HG02763 (cell line): ENCODE measurements around the gene ABHD18.
"Not testable (repeated sequence)": the region's sequence is repeated elsewhere in the genome, so short reads cannot be mapped to it uniquely, and the experiment has no call there.

Experiments
- ATAC-seq: cut with Tn5 transposase; IDR thresholded peaks from one replicate; pipeline ENCODE4 v1.9.1; 2021; ENCODE audit warnings: mild to moderate bottlenecking, moderate library complexity; ENCODE audit not compliant: unreplicated experiment

The ABHD18 gene

GRCh38 chr4:127988638-127989037 is 23.4 kb downstream of the ABHD18 start:
- no peak for ATAC-seq

GRCh38 chr4:127993151-127993550 is 27.9 kb downstream of the ABHD18 start:
- ATAC-seq = no peak

GRCh38 chr4:127995776-127996175 is 30.6 kb downstream of the ABHD18 start:
- ATAC-seq = no peak

GRCh38 chr4:127996521-127996920 is 31.3 kb downstream of the ABHD18 start:
- ATAC-seq = not testable (repeated sequence)

DNA sequence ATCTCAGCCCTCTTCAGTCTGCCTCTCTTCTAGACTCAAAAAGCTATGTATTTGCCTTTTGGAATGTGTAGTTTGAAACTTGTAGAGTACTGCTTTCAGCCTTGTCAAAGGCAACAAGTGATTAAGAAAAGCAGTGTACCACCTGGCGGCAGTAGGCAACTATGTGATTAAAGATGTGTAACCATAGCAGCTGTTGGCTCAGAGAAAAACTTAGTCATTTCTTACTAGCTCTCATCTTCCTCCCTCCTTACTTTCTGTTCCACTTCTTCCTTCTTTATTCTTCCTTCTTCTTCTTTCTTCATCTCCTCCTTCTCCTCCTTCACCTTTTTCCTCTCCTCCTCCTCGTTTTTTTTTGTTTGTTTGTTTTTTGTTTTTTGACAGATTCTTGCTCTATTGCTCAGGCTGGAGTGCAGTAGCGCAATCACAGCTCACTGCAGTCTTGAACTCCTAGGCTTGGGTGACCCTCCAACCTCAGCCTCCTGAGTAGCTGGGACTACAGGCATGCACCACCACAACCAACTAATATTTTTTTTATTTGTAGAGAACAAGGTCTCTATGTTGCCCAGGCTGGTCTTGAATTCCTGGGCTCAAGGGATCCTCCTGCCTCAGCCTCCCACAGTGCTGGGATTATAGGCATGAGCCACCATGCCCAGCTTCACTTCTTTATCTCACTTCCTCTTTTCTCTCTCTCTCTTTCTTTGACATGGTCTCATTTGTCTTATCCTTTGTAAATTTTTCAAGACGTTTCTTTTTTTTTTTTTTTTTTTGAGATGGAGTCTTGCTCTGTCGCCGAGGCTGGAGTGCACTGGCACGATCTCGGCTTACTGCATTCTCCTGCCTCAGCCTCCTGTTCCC is 32.6 kb downstream of the ABHD18 start:
- peak; percentile 98 for ATAC-seq

- ATAC-seq = no peak
Measured at GRCh38 chr4:128006592-128006991, 41.4 kb downstream of the ABHD18 start.

- no peak for ATAC-seq
Measured at GRCh38 chr4:128009428-128009827, 44.2 kb downstream of the ABHD18 start.

- ATAC-seq = no peak
Measured at GRCh38 chr4:128025319-128025718, 60.1 kb downstream of the ABHD18 start.

DNA sequence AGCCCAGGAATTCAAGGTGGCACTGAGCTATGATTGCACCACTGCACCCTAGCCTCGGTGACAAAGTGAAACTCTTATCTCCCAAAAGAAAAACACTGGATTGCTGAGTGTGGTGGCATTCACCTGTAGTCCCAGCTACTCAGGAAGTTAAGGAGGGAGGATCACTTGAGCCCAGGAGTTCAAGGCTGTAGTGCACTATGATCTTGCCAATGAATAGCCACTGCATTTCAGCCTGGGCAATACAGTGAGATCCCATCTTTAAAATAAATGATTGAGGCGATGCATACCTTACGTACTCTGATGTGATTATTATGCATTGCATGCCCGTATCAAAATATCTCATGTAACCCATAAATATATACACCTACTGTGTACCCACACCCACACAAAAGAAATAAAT is 64.7 kb downstream of the ABHD18 start:
- no peak for ATAC-seq

DNA sequence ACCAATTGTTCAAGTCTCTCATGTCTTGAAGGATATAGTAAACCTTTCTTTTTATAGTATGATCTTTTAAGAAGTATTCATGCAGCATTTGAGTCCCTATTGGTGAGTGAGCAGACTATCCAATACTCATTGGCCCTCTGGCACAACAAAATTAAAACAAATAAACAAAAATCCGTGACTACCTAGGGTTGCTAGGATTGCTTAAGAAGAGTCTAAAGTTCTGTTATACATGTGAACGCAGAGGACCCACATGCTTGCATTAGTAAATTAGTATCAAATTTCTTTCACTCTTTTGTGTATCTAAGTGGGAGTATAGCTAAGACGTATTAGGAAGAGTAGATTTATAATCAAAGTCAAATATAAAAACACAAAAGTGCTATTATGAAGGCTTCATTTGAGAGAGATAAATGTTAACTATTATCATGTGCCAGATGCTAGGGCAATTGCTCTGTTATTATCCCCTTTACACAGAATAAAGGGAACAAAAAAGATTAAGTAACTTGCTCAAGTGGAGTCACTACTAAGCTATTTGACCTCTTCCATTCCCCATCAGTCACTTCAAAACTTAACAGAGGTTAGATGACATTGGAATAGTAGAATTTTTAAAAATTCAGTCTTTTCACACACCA is 66.7 kb downstream of the ABHD18 start:
- ATAC-seq = no peak

DNA sequence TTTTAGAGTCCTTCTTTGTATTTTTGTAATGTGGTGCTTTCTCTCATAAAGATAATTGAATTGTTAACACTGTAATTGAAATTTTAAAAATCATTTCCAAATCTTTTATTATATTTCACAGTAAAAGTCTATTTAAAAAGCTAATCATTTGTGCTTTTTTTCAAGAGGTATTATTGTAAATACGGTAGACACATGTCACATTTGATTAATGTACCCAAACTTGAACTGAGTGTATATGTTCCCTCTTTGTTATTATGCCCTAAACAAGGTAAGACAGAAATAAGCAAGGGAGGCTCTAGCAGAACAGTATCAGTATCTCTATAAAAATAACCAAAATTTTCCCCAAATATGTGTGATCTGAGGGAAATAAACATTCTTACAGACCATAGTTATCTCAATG is 74.4 kb downstream of the ABHD18 start:
- ATAC-seq = no peak

DNA sequence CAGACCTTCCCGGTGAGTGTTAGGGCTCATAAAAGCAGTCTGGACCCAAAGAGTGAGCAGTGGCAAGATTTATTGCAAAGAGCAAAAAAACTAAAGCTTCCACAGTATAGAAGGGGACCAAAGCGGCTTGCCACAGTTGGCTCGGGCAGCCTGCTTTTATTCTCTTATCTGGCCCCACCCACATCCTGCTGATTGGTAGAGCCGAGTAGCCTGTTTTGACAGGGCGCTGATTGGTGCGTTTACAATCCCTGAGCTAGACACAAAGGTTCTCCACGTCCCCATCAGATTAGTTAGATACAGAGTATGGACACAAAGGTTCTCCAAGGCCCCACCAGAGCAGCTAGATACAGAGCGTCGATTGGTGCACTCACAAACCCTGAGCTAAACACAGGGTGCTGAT is 81.8 kb downstream of the ABHD18 start:
- ATAC-seq = not testable (repeated sequence)

DNA sequence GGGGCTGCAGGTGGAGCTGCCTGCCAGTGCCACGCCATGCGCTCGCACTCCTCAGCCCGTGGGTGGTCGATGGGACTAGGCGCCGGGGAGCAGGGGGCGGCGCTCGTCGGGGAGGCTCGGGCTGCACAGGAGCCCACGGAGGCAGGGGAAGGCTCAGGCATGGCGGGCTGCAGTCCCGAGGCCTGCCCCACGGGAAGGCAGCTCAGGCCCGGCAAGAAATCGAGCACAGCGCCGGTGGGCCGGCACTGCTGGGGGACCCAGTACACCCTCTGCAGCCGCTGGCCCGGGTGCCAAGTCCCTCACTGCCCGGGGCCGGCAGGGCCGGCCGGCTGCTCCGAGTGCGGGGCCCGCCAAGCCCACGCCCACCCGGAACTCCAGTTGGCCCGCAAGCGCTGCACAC is 82.3 kb downstream of the ABHD18 start:
- ATAC-seq = not testable (repeated sequence)

DNA sequence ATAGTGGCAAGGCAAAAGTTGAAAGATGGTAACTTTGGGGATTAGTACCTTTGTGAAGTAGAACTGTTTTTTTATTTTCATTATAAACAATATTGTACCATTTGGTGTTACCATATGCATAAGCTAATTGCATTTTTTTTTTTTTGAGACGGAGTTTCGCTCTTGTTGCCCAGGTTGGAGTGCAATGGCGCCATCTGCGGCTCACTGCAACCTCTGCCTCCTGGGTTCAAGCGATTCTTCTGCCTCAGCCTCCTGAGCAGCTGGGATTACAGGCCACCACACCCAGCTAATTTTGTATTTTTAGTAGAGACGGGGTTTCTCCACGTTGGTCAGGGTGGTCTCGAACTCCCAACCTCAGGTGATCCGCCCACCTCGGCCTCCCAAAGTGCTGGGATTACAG is 86.0 kb downstream of the ABHD18 start:
- not testable (repeated sequence) for ATAC-seq

- not testable (repeated sequence) for ATAC-seq
Measured at GRCh38 chr4:128054907-128055306, 89.7 kb downstream of the ABHD18 start.

- not testable (repeated sequence) for ATAC-seq
Measured at GRCh38 chr4:128055441-128056206, 90.4 kb downstream of the ABHD18 start.

- ATAC-seq = no peak
Measured at GRCh38 chr4:128056396-128056795, 91.2 kb downstream of the ABHD18 start.

GRCh38 chr4:128060121-128060698 is 95.0 kb downstream of the ABHD18 start:
- no peak for ATAC-seq

DNA sequence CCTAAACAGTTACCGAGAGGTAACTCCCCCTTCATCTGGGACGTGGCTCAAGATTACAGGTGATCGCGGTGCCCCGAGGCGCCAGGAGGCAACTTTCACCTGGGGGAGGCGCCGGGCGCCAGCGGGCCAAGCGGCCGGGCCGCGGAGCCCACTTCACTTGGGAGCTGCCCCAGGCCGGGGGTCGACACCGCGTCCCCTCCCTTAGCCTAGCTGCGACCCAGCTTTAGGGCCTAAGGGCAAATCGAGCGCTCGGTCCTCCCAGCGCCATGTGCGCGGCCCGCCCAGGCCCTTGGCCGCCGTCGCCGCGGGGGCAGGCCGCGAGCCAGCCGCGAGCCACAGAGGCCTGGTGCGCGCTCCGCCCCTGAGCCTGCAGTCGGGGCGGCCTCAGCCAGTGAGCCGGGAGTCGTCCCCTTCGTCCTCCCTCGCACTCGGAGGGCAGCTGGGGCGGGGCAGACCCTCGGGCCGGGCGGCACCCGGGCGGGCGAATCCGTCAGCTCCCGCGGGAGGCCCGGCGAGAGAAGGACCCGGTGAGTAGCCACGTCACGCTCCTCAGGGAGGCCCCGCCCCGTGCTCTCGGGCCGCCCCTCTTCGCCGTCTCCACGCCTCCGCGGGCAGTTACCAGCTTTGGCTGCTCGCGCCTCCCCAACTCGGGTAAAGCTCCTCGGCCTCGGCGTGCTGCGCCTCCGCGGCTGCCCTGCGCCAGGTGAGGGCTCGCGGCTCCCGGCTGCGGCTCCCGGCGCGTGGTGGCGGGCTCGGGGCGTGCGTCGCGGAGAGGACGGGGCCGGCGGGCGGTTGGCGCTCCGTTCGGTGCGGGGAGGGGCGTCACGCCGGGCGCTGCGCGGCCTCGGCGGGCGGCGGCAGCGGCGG is 95.7 kb downstream of the ABHD18 start, which contains the start of gene LARP1B:
Gene LARP1B, plus strand, starts transcription at position 614 of the 867 bp plus-strand sequence. CDS start 13,640 bp downstream, outside the sequence.
- ATAC-seq = peak; percentile 89
